GM21825 (cell line): ENCODE results near the gene AKT3.
A peak's percentile ranks its signal among the peaks of the same experiment; 100 is the strongest.
"Not testable (repeated sequence)": the region's sequence is repeated elsewhere in the genome, so short reads cannot be mapped to it uniquely, and the experiment has no call there.

Experiments
- ATAC-seq: cut with Tn5 transposase; IDR thresholded peaks from one replicate; pipeline ENCODE4 v1.9.1; 2021; ENCODE audit warnings: mild to moderate bottlenecking, moderate library complexity; ENCODE audit not compliant: unreplicated experiment

The AKT3 gene

GRCh38 chr1:243710467-243710866 lies 139.6 kb downstream of the AKT3 start:
- no peak for ATAC-seq

GRCh38 chr1:243708210-243708609 lies 141.8 kb downstream of the AKT3 start:
- no peak for ATAC-seq

- no peak for ATAC-seq
Measured at GRCh38 chr1:243706563-243706962, 143.5 kb downstream of the AKT3 start.

GRCh38 chr1:243705585-243705984 lies 144.5 kb downstream of the AKT3 start:
- ATAC-seq = no peak

GRCh38 chr1:243701872-243702271 lies 148.2 kb downstream of the AKT3 start:
- no peak for ATAC-seq

- ATAC-seq = no peak
Measured at GRCh38 chr1:243693800-243694199, 156.2 kb downstream of the AKT3 start.

GRCh38 chr1:243686159-243686558 lies 163.9 kb downstream of the AKT3 start:
- peak; percentile 64 for ATAC-seq

- no peak for ATAC-seq
Measured at GRCh38 chr1:243680860-243681259, 169.2 kb downstream of the AKT3 start.

- no peak for ATAC-seq
Measured at GRCh38 chr1:243672539-243673074, 177.4 kb downstream of the AKT3 start.

- ATAC-seq = no peak
Measured at GRCh38 chr1:243667591-243667990, 182.5 kb downstream of the AKT3 start.

GRCh38 chr1:243667133-243667532 lies 182.9 kb downstream of the AKT3 start:
- no peak for ATAC-seq

GRCh38 chr1:243663651-243664050 lies 186.4 kb downstream of the AKT3 start:
- no peak for ATAC-seq

GRCh38 chr1:243662169-243662568 lies 187.9 kb downstream of the AKT3 start:
- ATAC-seq = not testable (repeated sequence)

- ATAC-seq = no peak
Measured at GRCh38 chr1:243658594-243659105, 191.4 kb downstream of the AKT3 start.

- no peak for ATAC-seq
Measured at GRCh38 chr1:243657793-243658192, 192.2 kb downstream of the AKT3 start.

GRCh38 chr1:243649530-243649929 lies 200.5 kb downstream of the AKT3 start:
- ATAC-seq = not testable (repeated sequence)

- no peak for ATAC-seq
Measured at GRCh38 chr1:243646841-243647240, 203.2 kb downstream of the AKT3 start.

GRCh38 chr1:243645281-243645680 lies 204.8 kb downstream of the AKT3 start:
- ATAC-seq = no peak

GRCh38 chr1:243642936-243643335 lies 207.1 kb downstream of the AKT3 start:
- ATAC-seq = no peak

GRCh38 chr1:243639027-243639658 lies 210.9 kb downstream of the AKT3 start:
- ATAC-seq = no peak

- no peak for ATAC-seq
Measured at GRCh38 chr1:243638186-243638585, 211.9 kb downstream of the AKT3 start.

GRCh38 chr1:243628476-243628907 lies 221.6 kb downstream of the AKT3 start:
- ATAC-seq = no peak

GRCh38 chr1:243623841-243624240 lies 226.2 kb downstream of the AKT3 start:
- ATAC-seq = no peak
